Endothelial cell of umbilical vein (primary cell): ENCODE results near the gene CLCN4. TPM values are rescaled to one million over a fixed set of nuclear protein-coding genes. Genes with fewer than 3 reads are reported as not detected.

ENCODE experiments used
- BruUV-seq: library from RNA; stranded (reverse); fragments of 400-500 nt; replicated peaks from 2 replicates; lab custom pipeline; 2021; lab: Mats Ljungman, UMichigan
- CTCF ChIA-PET: fragments of 300-600, 350-600 bp; sonication (Branson Sonifier 250); formaldehyde crosslinking; loops from one replicate; lab custom pipeline; 2021; ENCODE audit warnings: antibody characterized with exemption, inconsistent platforms; lab: Charles Lee
- POLR2A ChIA-PET: fragments of 300-600, 350-600 bp; sonication (Branson Sonifier 250); formaldehyde crosslinking; loops from one replicate; lab custom pipeline; 2021; ENCODE audit warnings: antibody characterized with exemption, inconsistent platforms; lab: Charles Lee
- DNase-seq: peaks from one replicate; pipeline ENCODE4 v3.0.0-alpha.2; 2011; ENCODE audit warnings: low read depth, low spot score
- FAIRE-seq: peaks from 2 replicates; lab custom pipeline; 2011; peaks lifted over from hg19 to GRCh38; lab: Jason Lieb, UNC
- H2AFZ ChIP-seq: 2 replicates; pipeline ENCODE4 v1.6.0; 2012; ENCODE audit warnings: low read depth, low read length, control low read depth, inconsistent platforms
- H3K27ac ChIP-seq: 2 replicates; pipeline ENCODE4 v1.5.1; 2011; ENCODE audit warnings: low read depth, mild to moderate bottlenecking, control low read depth, low read length, moderate library complexity; ENCODE audit not compliant: insufficient read depth
- H3K27me3 ChIP-seq, 2 experiments: 2 replicates each; pipeline versions ENCODE4 v1.6.0 to v1.6.1; 2011; ENCODE audit warnings: low read length in 2 of 2, mixed read lengths in 1 of 2; ENCODE audit not compliant: control insufficient read depth in 2 of 2, insufficient read depth in 2 of 2
- H3K36me3 ChIP-seq, 2 experiments: 2 replicates in 1 of 2; 3 replicates in 1 of 2; pipeline ENCODE4 v1.5.1; 2011; ENCODE audit warnings: low read length in 2 of 2, mild to moderate bottlenecking in 1 of 2, moderate library complexity in 1 of 2; ENCODE audit not compliant: control insufficient read depth in 2 of 2, insufficient read depth in 2 of 2; ENCODE audit errors: extremely low read depth in 1 of 2
- H3K4me1 ChIP-seq: 3 replicates; pipeline ENCODE4 v1.5.1; 2011; ENCODE audit warnings: mild to moderate bottlenecking, low read length; ENCODE audit not compliant: control insufficient read depth, insufficient read depth; ENCODE audit errors: extremely low read depth
- H3K4me2 ChIP-seq: 2 replicates; pipeline ENCODE4 v1.6.1; 2011; ENCODE audit warnings: low read length, control low read depth, mixed read lengths; ENCODE audit not compliant: insufficient read depth
- H3K4me3 ChIP-seq, 3 experiments: fragments of 200-600 bp in 1 of 3; sonication (generic), shearing (Covaris generic) in 1 of 3; replicated peaks in 1 of 3; 2 replicates each; pipeline ENCODE4 v1.5.1; 2011 to 2016; ENCODE audit warnings: control low read depth in 3 of 3, low read length in 3 of 3, mild to moderate bottlenecking in 2 of 3, inconsistent platforms in 1 of 3, low read depth in 1 of 3, moderate library complexity in 1 of 3; ENCODE audit not compliant: insufficient read depth in 1 of 3
- H3K79me2 ChIP-seq: 2 replicates; pipeline ENCODE4 v1.6.0; 2012; ENCODE audit warnings: low read length, inconsistent platforms; ENCODE audit not compliant: control insufficient read depth, insufficient read depth
- H3K9ac ChIP-seq: replicated peaks from 2 replicates; pipeline ENCODE3; 2011; ENCODE audit warnings: low read length, control low read depth; ENCODE audit not compliant: insufficient read depth; ENCODE audit errors: extremely low read depth
- H3K9me1 ChIP-seq: replicated peaks from 3 replicates; pipeline ENCODE4 v1.6.0; 2011; ENCODE audit warnings: mild to moderate bottlenecking, low read length; ENCODE audit not compliant: control insufficient read depth, insufficient read depth; ENCODE audit errors: extremely low read depth
- H3K9me3 ChIP-seq: replicated peaks from 2 replicates; pipeline ENCODE4 v1.5.1; 2012; ENCODE audit warnings: low read length, inconsistent platforms; ENCODE audit not compliant: control insufficient read depth, insufficient read depth
- H4K20me1 ChIP-seq: replicated peaks from 2 replicates; pipeline ENCODE3; 2011; ENCODE audit warnings: mild to moderate bottlenecking, low read length; ENCODE audit not compliant: control insufficient read depth, insufficient read depth; ENCODE audit errors: extremely low read depth
- CTCF ChIP-seq, 2 donors: IDR thresholded peaks; 1 replicate in 1 of 2; 2 replicates in 1 of 2; pipeline ENCODE4 v1.5.1; 2011; ENCODE audit warnings: low read length in 2 of 2, mild to moderate bottlenecking in 2 of 2, moderate library complexity in 2 of 2, control low read depth in 1 of 2, inconsistent platforms in 1 of 2, low read depth in 1 of 2; ENCODE audit not compliant: insufficient read depth in 1 of 2; ENCODE audit errors: extremely low read depth in 1 of 2
- EZH2 ChIP-seq: IDR thresholded peaks from 2 replicates; pipeline ENCODE4 v1.6.1; 2012; ENCODE audit warnings: borderline replicate concordance, low read depth, mild to moderate bottlenecking, moderate library complexity, low read length, inconsistent platforms; ENCODE audit not compliant: severe bottlenecking
- FOS ChIP-seq: IDR thresholded peaks from 2 replicates; pipeline ENCODE4 v1.6.1; 2011; ENCODE audit warnings: mild to moderate bottlenecking, low read length, moderate library complexity, borderline replicate concordance; ENCODE audit not compliant: insufficient read depth
- GATA2 ChIP-seq: IDR thresholded peaks from 2 replicates; pipeline ENCODE4 v1.7.0; 2011; ENCODE audit warnings: low read depth, mild to moderate bottlenecking, moderate library complexity, mixed read lengths, low read length; ENCODE audit not compliant: insufficient read length, insufficient read depth
- JUN ChIP-seq: IDR thresholded peaks from 2 replicates; pipeline ENCODE4 v1.6.1; 2011; ENCODE audit warnings: borderline replicate concordance, low read depth; ENCODE audit not compliant: insufficient read length, insufficient read depth
- MAX ChIP-seq: IDR thresholded peaks from 2 replicates; pipeline ENCODE4 v1.6.1; 2011; ENCODE audit not compliant: insufficient read depth, insufficient read length
- MYC ChIP-seq: IDR thresholded peaks from one replicate; pipeline ENCODE4 v1.6.1; 2011; ENCODE audit warnings: mild to moderate bottlenecking, low read depth, low read length
- POLR2A ChIP-seq: IDR thresholded peaks from 2 replicates; pipeline ENCODE4 v1.6.1; 2012; ENCODE audit warnings: low read depth, mild to moderate bottlenecking, control low read depth, low read length
- POLR2AphosphoS5 ChIP-seq: IDR thresholded peaks from 2 replicates; pipeline ENCODE4 v1.6.1; 2012; ENCODE audit warnings: low read depth, mild to moderate bottlenecking, control low read depth, low read length, moderate library complexity; ENCODE audit not compliant: insufficient read depth
- dilution Hi-C: fragments of 300-500 bp; cut with MboI; formaldehyde crosslinking; loops from one replicate; pipeline ENCODE4 v1.15.0; 2019; ENCODE audit warnings: low sequenced_read_pairs; ENCODE audit not compliant: extremely low pct_ligation_motif_present
- intact Hi-C: fragments of 100-400 bp; cut with micrococcal nuclease; formaldehyde crosslinking; loops from one replicate; pipeline ENCODE4 v1.10.0; 2022
- polyA plus RNA-seq, 4 experiments: library from polyadenylated mRNA; depleted of rRNA in 3 of 4; stranded (reverse) in 3 of 4; unstranded in 1 of 4; fragments of >200 nt; gene quantifications; 2 replicates each; pipeline versions ENCODE4 v1.2.1 to v1.2.3, GENCODE V29; 2011 to 2012; ENCODE audit warnings: missing spikeins in 1 of 4
- total RNA-seq: library from RNA; stranded (reverse); gene quantifications from 2 replicates; pipeline ENCODE4 v1.2.3, GENCODE V29; 2021

Gene CLCN4
- total and polyA plus RNA-seq, 2 donors (not counting 3 experiments of a cell fraction or from before 2014, with no cell fraction given) = 7.6 to 19.8 TPM

GRCh38 chrX:10197279-10198210 lies 40.8 kb downstream of the CLCN4 start:
- intact Hi-C loops (no loop called here), dilution Hi-C loops (no loop called here)
- Histone ChIP-seq H3K4me3 (no peak overlapping the region), H3K36me3 (no peaks in the 10 kb centered on the region), H3K4me1 (peaks cover 8% of the 10 kb centered on the region), H3K27me3 (no peaks in the 10 kb centered on the region), H3K4me2 (no peak overlapping the region), H2AFZ (no peak overlapping the region), H3K27ac (no peak overlapping the region), H3K79me2 (no peaks in the 10 kb centered on the region), H3K9me3 (no peaks in the 10 kb centered on the region), H3K9me1 (no peaks in the 10 kb centered on the region), H4K20me1 (no peaks in the 10 kb centered on the region), H3K9ac (no peak overlapping the region)
- FAIRE-seq (no peak), DNase-seq (no peak)
- no peak for TF ChIP-seq POLR2A
- no peak for TF ChIP-seq POLR2AphosphoS5
- TF ChIP-seq MYC = no peak
- TF ChIP-seq MAX = no peak
- no peak for TF ChIP-seq GATA2
- no peak for TF ChIP-seq FOS
- no peak for TF ChIP-seq EZH2
- no peak for TF ChIP-seq CTCF (IDR thresholded peaks at IDR 0.05; ENCODE audit: extremely low read depth in 1 of 2, insufficient read depth in 1 of 2, low read depth in 1 of 2, low read length in 2 of 2)
- TF ChIP-seq JUN = no peak
- ChIA-PET CTCF (no interaction called here), POLR2A (no interaction called here)
- no TSS peak for BruUV-seq
